MM.1S (cell line): ENCODE data around the gene TSC22D3.

ENCODE experiments used
- DNase-seq: peaks from one replicate; pipeline ENCODE4 v3.0.0-alpha.2; 2015
- H2AFZ ChIP-seq: fragments of 300-600 bp; sonication (generic); 2 replicates; pipeline ENCODE4 v1.6.0; 2016; ENCODE audit warnings: antibody characterized with exemption, low read length
- H3F3A ChIP-seq: fragments of 300-600 bp; sonication (generic); 2 replicates; pipeline ENCODE4 v1.6.1; 2016; ENCODE audit warnings: mild to moderate bottlenecking, antibody characterized with exemption, low read length, moderate library complexity, mixed read lengths; ENCODE audit not compliant: insufficient read depth
- H3K27ac ChIP-seq: fragments of 300-600 bp; sonication (generic); 2 replicates; pipeline ENCODE4 v1.5.1; 2016; ENCODE audit warnings: mild to moderate bottlenecking, low read length
- H3K27me3 ChIP-seq: fragments of 300-600 bp; sonication (generic); replicated peaks from 2 replicates; pipeline ENCODE4 v1.6.0; 2016; ENCODE audit warnings: low read length; ENCODE audit not compliant: insufficient read depth
- H3K36me3 ChIP-seq: fragments of 300-600 bp; sonication (generic); replicated peaks from 2 replicates; pipeline ENCODE4 v1.6.1; 2016; ENCODE audit warnings: mild to moderate bottlenecking, low read length, mixed read lengths; ENCODE audit not compliant: insufficient read depth
- H3K4me1 ChIP-seq: fragments of 300-600 bp; sonication (generic); 2 replicates; pipeline ENCODE4 v1.6.1; 2016; ENCODE audit warnings: low read length, mixed read lengths
- H3K4me2 ChIP-seq: fragments of 300-600 bp; sonication (generic); 2 replicates; pipeline ENCODE4 v1.6.0; 2016; ENCODE audit warnings: low read depth, low read length
- H3K4me3 ChIP-seq: fragments of 300-600 bp; sonication (generic); 2 replicates; pipeline ENCODE4 v1.5.1; 2016; ENCODE audit warnings: low read length, mixed read lengths
- H3K79me2 ChIP-seq: fragments of 300-600 bp; sonication (generic); 2 replicates; pipeline ENCODE4 v1.6.1; 2016; ENCODE audit warnings: mixed run types, low read length, mixed read lengths
- H3K9ac ChIP-seq: fragments of 300-600 bp; sonication (generic); 2 replicates; pipeline ENCODE4 v1.6.1; 2016; ENCODE audit warnings: low read length, mixed read lengths
- H3K9me2 ChIP-seq: fragments of 300-600 bp; sonication (generic); replicated peaks from 2 replicates; pipeline ENCODE4 v1.6.1; 2016; ENCODE audit warnings: mild to moderate bottlenecking, low read length, mixed read lengths; ENCODE audit not compliant: insufficient read depth
- H3K9me3 ChIP-seq: fragments of 300-600 bp; sonication (generic); replicated peaks from 2 replicates; pipeline ENCODE4 v1.6.1; 2016; ENCODE audit warnings: mild to moderate bottlenecking, low read length, mixed read lengths; ENCODE audit not compliant: insufficient read depth
- H4K20me1 ChIP-seq: fragments of 300-600 bp; sonication (generic); 2 replicates; pipeline ENCODE4 v1.6.1; 2016; ENCODE audit warnings: mild to moderate bottlenecking, low read length, moderate library complexity, mixed read lengths; ENCODE audit not compliant: insufficient read depth
- EZH2 ChIP-seq: fragments of 300-600 bp; sonication (generic); optimal IDR thresholded peaks from 2 replicates; pipeline ENCODE3; 2017; ENCODE audit warnings: low read depth, mild to moderate bottlenecking, antibody characterized with exemption, low read length, mixed read lengths
- EZH2phosphoT487 ChIP-seq: fragments of 300-600 bp; sonication (generic); IDR thresholded peaks from 2 replicates; pipeline ENCODE4 v1.6.1; 2018; ENCODE audit warnings: antibody characterized with exemption, low read length
- TF ChIP-seq, protein P1 (sequence below): fragments of 300-600 bp; sonication (generic); IDR thresholded peaks from 2 replicates; pipeline ENCODE4 v1.5.1; 2016; ENCODE audit warnings: antibody characterized with exemption, low read length, mixed read lengths

TSC22D3 gene

DNA sequence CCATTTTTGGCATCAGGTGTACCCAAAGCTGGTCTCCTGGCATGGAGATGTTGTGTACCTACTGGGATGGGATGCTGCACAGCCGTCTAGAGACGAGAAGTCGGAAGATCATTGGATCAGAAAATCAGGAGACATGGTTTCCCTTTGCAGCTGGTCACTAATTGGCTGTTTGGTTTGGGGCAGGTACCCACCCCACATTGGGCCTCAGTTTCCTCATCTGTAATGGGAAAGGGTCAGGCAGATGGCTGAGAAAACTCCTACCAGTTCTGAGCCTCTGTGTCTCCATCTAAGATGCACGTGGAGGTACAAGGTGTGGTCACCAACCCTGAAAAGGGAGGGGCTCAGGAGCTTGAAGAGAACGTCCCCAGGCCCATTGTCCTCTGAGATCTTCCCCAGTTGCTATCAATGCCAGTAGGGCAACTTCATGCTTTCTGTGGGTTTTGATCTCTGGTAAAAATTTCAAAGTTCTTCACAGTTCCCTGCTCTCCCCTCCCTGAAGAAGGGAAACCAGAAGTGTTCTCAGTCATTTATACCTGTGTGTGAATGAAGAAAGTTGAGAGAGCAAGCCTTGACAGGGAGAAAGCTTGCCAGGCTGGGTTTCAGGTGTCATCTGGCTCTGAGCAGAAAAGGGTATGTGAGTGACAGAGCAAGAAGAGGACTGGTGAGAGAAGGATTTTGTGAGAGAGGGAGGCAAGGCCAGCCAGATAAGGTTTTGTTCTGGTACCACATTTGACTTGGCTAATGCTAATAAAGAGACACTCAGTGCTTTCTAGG is 15.1 kb downstream of the TSC22D3 start:
- H3K79me2 ChIP-seq = no peaks in the 10 kb centered on the region
- TF ChIP-seq EZH2phosphoT487 = no peak
- TF ChIP-seq EZH2 = no peak
- TF ChIP-seq, protein P1, sequence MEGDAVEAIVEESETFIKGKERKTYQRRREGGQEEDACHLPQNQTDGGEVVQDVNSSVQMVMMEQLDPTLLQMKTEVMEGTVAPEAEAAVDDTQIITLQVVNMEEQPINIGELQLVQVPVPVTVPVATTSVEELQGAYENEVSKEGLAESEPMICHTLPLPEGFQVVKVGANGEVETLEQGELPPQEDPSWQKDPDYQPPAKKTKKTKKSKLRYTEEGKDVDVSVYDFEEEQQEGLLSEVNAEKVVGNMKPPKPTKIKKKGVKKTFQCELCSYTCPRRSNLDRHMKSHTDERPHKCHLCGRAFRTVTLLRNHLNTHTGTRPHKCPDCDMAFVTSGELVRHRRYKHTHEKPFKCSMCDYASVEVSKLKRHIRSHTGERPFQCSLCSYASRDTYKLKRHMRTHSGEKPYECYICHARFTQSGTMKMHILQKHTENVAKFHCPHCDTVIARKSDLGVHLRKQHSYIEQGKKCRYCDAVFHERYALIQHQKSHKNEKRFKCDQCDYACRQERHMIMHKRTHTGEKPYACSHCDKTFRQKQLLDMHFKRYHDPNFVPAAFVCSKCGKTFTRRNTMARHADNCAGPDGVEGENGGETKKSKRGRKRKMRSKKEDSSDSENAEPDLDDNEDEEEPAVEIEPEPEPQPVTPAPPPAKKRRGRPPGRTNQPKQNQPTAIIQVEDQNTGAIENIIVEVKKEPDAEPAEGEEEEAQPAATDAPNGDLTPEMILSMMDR = no peak
- H3K9me3 ChIP-seq = no peaks in the 10 kb centered on the region
- no peak overlapping the region for H3K27ac ChIP-seq
- no peak for DNase-seq
- no peak overlapping the region for H2AFZ ChIP-seq
- no peaks in the 10 kb centered on the region for H3K27me3 ChIP-seq
- no peak overlapping the region for H3K4me3 ChIP-seq
- H3K4me2 ChIP-seq = no peak overlapping the region
- H3K4me1 ChIP-seq = no peaks in the 10 kb centered on the region
- H3K9ac ChIP-seq = no peak overlapping the region
- no peaks in the 10 kb centered on the region for H3F3A ChIP-seq
- no peaks in the 10 kb centered on the region for H3K36me3 ChIP-seq
- no peaks in the 10 kb centered on the region for H4K20me1 ChIP-seq
- no peaks in the 10 kb centered on the region for H3K9me2 ChIP-seq

DNA sequence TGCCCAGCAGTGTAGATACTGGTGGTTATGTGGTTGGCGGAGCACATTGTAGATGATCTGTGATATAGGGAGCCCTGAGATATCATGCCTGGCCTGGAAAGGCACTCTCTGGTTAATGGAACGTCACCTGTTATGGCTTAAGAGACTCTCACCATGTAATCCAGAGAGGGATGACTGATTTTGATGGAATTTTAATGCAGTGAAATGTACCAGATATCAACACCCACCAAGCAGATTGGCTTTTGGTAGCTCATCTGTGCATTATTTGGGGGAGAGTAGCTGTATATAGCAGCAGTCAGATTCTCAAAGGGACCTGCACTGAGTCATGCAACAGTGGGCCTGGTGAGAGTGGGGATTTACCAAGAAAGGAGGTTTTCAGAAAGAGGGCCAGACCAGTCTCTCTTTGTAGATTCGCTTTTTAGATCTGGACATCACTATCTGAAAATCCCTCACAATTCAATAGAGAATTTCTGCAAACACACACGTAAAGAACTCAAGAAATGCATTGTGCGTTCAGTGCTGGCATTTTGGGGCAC is 17.3 kb downstream of the TSC22D3 start:
- Histone ChIP-seq H3K4me3 (no peak overlapping the region), H3K36me3 (no peaks in the 10 kb centered on the region), H3F3A (no peaks in the 10 kb centered on the region), H3K27ac (no peak overlapping the region), H3K79me2 (no peaks in the 10 kb centered on the region), H3K9me3 (no peaks in the 10 kb centered on the region), H3K4me2 (no peak overlapping the region), H2AFZ (no peak overlapping the region), H3K27me3 (no peaks in the 10 kb centered on the region), H4K20me1 (no peaks in the 10 kb centered on the region), H3K9me2 (no peaks in the 10 kb centered on the region), H3K9ac (no peak overlapping the region), H3K4me1 (no peaks in the 10 kb centered on the region)
- DNase-seq = no peak
- TF ChIP-seq EZH2 (no peak), EZH2phosphoT487 (no peak)

DNA sequence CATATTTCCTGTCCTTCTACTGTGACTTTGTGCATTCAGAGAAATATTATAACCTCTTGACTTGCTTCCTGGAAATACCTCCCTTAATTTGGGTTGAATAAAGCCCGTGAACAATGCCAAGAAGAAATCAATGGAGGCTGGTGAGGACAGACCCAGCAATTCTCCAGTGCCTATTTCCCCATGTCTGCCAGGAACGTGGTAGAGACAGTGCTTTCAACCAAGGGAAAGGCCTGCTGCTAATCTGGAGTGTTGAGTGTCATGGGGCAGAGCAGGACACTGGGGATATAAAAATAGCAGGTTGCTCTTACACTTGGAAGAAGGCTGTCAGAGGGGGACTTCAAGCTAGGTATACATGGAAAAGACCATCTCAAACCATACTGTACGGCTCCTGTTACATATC is 19.9 kb downstream of the TSC22D3 start:
- Histone ChIP-seq H3K4me3 (no peak overlapping the region), H3K4me1 (no peaks in the 10 kb centered on the region), H2AFZ (no peak overlapping the region), H3K9ac (no peak overlapping the region), H4K20me1 (no peaks in the 10 kb centered on the region), H3K27ac (no peak overlapping the region), H3K36me3 (no peaks in the 10 kb centered on the region), H3K79me2 (no peaks in the 10 kb centered on the region), H3K9me2 (no peaks in the 10 kb centered on the region), H3K27me3 (no peaks in the 10 kb centered on the region), H3K9me3 (no peaks in the 10 kb centered on the region), H3K4me2 (no peak overlapping the region), H3F3A (no peaks in the 10 kb centered on the region)
- no peak for TF ChIP-seq EZH2phosphoT487
- no peak for TF ChIP-seq EZH2
- TF ChIP-seq, protein P1 = no peak
- no peak for DNase-seq

DNA sequence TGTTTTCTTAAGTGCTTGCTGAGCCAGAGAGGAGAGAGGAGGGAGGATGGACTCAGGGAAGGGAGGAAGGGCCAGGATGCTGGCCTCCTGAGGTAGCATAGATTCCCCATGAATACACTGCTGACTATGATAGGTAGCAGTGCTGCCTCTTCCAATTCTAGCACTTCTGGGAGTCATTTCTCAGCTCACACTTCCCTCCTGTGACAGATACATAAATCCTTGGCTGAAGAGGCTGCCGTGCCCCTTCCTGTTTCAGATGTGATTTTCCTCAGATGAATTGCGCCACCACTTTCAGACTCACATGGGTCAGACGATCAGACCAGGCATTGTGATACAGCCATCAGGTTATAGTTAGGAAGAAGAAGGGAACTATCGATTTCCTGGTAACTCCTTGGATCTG is 22.4 kb downstream of the TSC22D3 start:
- no peaks in the 10 kb centered on the region for H3K27me3 ChIP-seq
- TF ChIP-seq, protein P1 = no peak
- TF ChIP-seq EZH2 (no peak), EZH2phosphoT487 (no peak)
- no peaks in the 10 kb centered on the region for H3K79me2 ChIP-seq
- H3K9me3 ChIP-seq = no peaks in the 10 kb centered on the region
- no peak overlapping the region for H3K9ac ChIP-seq
- H3K4me1 ChIP-seq = no peaks in the 10 kb centered on the region
- no peak overlapping the region for H3K27ac ChIP-seq
- no peak overlapping the region for H2AFZ ChIP-seq
- no peaks in the 10 kb centered on the region for H3F3A ChIP-seq
- no peaks in the 10 kb centered on the region for H3K9me2 ChIP-seq
- no peak overlapping the region for H3K4me3 ChIP-seq
- no peaks in the 10 kb centered on the region for H3K36me3 ChIP-seq
- H3K4me2 ChIP-seq = no peak overlapping the region
- no peak for DNase-seq
- no peaks in the 10 kb centered on the region for H4K20me1 ChIP-seq
